Measurements from ENCODE around the gene DOCK11.

The DOCK11 gene

DNA sequence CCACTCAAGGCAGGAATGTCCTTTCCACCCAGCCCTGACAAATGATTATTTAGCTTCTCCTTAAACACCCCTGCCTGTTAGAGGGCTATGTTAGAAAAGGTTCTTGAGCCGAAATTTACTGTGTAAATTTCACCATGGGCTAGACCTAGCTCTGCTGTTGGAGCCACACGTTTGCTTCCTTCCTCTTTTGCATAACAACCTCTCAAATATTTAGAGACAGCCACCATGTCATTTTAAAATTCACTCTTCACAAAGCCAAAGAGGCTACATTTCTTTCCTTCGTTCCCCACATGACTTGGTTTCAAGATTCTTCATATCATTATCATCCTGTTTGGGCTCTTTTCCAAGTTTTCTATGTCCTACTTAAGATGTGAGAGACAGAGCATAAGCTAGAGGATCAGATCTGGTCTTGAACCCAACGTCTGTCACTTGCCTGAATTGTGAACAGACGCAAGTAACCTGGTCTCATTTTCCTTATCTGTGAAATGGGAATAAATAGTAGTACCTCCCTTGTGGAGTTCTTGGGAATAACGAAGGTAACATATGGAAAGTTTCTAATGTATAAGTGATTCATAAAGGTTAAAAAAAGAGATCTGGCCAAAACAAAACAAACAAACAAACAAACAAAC is 6.7 kb downstream of the DOCK11 start:
- DNase-seq (ENCODE audit: low read depth, low spot score) = no peak

DNA sequence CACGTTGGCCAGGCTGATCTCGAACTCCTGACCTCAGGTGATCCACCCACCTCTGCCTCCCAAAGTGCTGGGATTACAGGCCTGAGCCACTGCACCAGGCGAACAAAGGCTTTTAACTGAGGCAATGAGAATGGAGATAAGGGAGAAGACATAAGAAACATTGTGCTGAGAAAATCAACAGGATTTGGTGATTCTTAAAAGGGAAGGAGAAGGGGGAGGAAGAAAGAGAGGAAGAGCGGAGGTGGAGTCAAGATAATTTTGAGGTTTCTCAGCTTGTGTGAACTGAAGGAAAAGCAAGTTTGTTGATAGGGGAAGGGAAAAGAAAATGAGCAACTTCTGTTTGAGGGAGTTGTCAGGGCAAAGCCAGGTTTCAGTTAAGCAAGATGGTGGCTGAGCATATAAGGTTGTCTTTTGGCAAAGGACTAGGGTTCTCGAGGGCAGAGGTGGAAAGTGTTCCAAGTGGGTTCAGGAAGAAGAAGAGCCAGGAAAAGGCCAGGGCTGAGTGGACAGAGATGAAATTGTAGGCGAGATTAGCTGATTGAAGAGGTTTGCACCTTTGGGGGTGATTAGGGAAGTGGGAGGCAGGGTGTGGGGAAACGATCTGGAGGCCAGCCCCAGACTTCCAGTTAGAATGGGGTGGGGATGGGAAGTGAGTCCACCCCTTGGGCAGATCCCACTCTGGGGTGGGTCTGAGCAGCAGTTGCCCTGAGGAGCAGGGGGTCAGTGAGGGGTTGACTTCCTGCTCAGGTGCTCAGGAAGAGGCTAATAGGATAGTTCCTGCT is 7.8 kb downstream of the DOCK11 start:
- no peak for DNase-seq (ENCODE audit: low read depth, low spot score)

DNA sequence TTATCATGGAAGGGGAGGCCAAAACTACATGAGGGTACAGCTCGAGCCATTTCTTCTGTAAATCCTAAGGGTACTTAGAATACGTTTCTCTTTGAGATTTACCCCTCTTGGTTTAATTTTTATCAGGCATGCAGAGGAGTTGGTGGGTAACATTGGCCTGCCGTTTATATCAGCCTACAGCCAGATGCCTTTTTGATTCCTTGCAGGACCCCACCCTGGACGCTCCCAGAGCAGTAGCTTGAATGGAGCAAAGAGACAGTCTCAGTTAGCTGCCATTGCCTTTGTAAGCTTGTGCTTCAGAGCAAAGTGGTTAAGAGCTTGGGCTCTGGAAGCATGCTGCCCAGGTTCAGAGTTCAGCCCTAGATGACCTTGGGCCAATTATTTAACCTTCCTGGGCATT is 9.0 kb downstream of the DOCK11 start:
- no peak for DNase-seq (ENCODE audit: low read depth, low spot score)

GRCh38 chrX:118506805-118507480 is 11.3 kb downstream of the DOCK11 start:
- no peak for DNase-seq (ENCODE audit: low read depth, low spot score)

DNA sequence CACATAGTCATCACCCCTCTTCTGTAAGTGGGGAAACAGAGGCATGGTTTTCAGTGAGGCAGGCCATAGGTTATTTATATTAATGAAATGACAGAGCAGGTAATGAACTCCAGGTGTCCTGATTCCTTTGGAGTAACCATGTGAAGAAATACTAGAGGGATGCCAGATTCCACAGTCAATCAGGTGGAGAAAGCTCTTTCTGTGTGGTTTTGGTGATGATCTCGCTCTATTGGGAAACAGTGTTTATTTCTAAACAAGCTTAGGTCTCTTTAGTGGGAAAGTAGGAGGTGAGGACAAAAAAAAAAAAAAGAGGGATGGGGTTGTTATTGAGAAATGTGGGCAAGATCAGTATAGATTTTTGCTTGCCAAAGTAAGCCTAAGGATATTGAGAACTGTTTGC is 12.2 kb downstream of the DOCK11 start:
- DNase-seq (ENCODE audit: low read depth, low spot score) = no peak

DNA sequence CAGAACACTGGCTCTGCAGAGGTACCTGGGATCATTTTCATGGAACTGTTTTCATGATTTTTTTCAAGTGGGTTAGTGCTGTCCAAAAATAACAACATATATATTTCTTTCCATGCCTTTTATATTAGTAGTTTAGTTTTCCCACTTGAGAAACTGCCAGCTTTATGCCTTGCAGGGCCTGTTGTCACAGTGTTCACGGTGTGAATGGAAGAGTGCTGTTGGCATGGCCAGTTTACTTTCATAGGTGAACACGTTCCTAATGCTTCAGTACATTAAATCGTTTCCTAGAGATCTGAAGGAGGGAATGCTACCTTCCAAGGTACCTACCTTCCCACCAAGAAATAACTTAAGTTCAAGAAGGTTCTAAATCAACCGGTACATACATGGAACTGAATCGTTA is 12.6 kb downstream of the DOCK11 start:
- no peak for DNase-seq (ENCODE audit: low read depth, low spot score)

DNA sequence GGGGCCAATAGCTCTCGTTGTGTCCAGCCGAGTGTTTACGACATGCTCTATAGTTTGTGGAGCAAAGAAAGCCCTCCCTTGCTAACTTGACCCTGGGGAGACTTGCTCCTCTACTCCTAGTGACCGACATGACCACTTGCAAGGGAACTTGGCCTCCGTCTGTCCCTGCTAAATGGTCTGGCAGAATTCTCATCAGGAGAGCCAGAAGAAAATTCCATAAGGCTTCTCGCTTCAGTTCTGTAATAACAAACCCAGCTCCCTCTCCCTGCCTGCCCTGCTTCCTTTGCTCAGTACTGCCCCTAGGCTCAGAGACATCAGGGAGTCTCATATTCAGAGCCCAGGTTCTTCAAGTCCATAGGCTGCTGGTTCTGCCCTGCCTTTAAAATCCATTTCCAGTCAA is 13.0 kb downstream of the DOCK11 start:
- DNase-seq (ENCODE audit: low read depth, low spot score) = no peak

DNA sequence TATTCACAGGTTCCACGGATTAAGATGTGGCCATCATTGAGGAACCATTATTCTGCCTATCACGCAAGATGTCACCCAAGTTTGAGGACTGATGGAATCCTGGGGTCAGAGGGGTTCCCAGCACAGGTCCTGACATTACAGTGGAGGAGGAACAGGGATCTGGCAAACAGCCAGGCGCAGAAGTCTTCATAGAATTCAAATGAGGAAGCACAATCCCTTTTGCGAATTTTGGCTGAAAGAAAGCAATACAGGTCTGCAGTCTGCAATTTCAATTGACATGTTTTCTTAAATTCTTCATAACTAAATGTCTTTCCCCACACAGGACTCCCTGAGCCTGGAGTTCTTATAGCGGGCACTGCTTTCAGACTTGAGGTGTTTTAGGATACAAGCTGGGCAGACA is 14.5 kb downstream of the DOCK11 start:
- DNase-seq (ENCODE audit: low read depth, low spot score) = no peak

DNA sequence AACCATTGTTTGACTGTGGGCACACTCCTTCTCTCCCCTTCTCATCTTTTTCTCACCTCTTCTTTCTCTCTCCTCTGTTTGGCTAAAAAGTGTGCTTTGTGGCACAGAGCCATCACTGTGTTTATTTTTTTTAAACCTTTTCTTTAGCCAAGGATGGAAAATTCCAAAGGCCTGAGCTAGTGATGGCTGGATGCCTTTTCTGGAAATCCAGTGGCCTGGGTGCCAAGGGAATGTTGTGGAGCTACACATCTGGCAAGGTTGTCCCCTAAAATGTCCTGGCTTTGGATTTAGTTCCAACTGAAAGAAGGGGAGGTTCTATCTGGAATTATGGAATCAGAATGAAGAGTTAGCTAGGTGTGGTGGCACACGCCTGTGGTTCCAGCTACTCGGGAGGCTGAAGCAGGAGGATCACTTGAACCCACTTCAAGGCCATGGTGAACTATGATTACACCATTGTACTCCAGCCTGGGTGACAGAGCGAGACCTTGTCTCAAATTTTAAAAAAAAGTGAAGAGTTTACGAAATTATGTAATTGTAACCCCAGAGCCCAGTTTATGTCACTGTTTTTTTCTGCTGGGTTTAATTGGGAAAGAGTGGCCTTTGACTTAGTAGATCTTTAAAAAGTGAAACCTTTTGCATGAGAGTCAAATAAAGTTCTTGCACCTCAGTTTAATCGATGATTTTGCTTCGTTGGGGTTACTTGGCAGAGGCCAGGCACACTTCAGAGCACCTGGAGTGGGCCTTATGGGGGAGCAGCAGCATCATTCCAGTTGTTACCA is 17.7 kb downstream of the DOCK11 start:
- no peak for DNase-seq (ENCODE audit: low read depth, low spot score)

DNA sequence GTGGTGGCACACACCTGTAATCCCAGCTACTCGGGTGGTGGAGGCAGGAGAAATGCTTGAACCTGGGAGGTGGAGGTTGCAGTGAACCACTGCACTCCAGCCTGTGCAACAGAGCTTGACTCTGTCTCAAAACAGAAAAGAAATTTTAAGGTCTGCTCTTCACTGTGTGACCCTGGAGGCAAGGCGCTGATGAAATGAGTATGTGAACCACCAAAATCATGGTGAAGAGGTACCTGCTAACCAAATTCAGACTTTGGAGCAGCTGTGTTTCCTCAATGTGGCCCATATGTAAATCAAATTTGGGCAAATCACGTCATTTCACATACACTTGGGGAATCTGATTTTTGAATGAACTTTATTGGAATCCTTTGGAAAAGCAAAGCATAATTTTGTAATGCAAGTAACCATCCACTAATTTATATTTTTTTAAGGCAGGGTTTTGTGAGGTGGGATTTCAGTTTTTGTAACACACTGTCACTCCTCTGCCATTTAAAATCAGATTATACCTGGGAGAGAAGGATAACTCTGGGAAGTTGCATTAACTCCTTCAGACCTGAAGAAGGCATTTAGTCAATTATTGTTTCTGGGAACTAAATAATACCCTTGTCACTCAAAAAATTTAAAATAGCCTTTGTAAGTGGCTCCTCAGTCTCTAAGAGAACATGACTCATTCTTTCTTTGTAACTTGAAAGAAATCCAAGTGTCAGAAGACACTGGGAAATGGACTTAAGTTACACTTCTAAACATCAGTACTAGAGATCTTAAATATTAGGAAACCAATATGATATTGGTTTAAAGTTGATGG is 24.0 kb downstream of the DOCK11 start:
- no peak for DNase-seq (ENCODE audit: low read depth, low spot score)

- DNase-seq (ENCODE audit: low read depth, low spot score) = no peak
Observed at GRCh38 chrX:118520216-118521206, 24.9 kb downstream of the DOCK11 start.

DNA sequence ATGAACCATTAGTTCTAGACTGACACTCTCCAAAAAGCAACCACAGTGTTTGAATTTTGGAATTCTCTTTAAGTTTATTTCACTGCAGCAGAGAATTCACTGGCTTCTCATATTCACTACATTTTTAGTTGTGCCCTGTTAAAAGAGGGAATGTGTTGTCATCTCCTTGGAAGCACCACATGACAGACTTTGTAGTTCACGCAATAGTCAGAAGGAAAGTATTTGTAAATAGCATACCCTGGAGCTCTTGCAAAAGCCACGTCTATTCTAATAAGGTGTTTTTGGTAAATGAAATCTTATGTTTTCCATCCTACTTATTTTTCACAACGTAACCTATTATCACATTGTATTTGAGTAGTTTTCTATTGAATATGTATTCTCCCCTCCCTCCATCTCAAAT is 25.8 kb downstream of the DOCK11 start:
- DNase-seq (ENCODE audit: low read depth, low spot score) = no peak

DNA sequence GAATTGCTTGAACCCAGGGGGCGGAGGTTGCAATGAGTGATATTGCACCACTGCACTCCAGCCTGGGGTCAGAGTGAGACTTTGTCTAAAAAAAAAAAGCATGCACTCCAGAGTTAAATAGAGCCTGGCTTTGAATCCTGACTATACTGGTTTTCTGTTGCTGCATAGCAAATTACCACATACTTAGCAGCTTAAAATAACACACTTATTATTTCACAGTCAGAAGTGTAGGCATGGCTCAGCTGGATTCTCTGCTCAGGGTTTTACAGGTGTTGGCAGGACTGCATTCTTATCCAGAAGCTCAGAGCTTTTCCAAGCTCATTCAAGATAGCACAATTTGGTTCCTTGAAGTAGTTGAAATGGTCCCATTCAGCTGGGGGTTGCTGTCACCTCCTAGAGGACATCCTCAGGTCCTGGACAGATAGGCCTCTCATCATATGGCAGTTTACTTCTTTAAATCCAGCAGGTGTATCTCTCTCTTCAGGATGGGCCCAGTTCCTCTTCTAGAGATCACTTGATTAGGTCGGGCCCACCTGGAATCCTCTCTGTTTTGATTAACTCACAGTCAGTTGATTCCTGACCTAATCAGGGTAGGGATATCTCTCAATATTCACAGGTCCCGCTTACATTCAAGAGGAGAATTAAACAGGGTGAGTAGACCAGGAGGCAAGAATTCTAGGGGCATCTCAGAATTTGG is 26.8 kb downstream of the DOCK11 start:
- DNase-seq (ENCODE audit: low read depth, low spot score) = no peak

- DNase-seq (ENCODE audit: low read depth, low spot score) = no peak
Observed at GRCh38 chrX:118523920-118524319, 28.3 kb downstream of the DOCK11 start.

GRCh38 chrX:118524344-118524743 is 28.7 kb downstream of the DOCK11 start:
- DNase-seq (ENCODE audit: low read depth, low spot score) = no peak

- no peak for DNase-seq (ENCODE audit: low read depth, low spot score)
Observed at GRCh38 chrX:118525174-118525730, 29.6 kb downstream of the DOCK11 start.

DNA sequence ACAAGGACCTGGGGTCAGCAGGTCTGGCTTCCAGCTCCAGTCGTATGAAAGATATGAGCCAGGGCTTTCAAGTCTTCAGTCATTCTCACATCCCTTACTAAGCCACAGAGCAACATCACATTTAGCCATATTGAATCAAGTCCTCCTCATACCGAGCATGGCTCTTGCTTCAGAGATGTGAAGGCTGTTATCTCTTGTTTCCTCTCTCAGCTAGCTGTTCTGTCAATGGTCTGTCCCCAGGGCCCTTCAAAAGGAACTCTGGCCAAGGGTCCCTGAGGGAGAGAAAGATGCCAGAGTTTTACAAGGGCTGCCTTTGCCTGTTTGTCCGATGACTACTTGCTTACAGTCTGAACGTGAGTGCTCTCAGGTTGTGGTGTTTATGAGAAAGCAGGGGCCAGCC is 30.5 kb downstream of the DOCK11 start:
- no peak for DNase-seq (ENCODE audit: low read depth, low spot score)

DNA sequence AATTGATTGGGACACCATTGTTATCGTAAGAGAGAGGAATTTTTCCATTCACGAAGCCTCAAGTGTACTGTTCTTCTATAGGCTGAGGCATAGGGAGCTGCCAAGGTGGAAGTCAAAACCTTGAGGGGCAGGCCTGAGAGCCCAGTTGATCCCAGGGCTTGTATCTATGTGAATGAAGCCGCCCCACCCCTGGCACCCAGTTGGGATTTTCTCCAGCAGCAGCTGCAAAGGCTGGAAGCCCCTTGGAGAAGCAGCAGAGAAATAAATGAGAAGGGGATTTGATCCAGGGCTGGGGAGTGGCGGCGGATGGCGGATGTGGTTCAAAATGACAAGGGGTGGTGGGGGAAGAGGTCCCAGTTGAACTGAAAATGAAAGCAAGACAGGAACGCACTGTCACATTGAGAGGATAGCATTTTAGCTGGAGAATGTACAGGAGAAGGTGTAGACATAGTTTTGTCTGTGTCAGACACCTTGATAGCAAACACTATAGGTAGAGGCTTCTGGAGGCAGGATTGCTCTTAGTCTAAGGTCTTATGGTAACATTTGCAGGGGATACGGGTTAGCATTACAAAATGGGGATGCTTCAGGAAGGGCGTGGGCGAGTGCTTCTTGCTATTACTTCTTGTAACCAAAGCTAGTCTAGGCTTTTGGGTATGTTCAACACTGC is 32.6 kb downstream of the DOCK11 start:
- DNase-seq (ENCODE audit: low read depth, low spot score) = no peak
